WTC11 (cell line): Measurements from ENCODE around the gene ABTB2.

Experiments
- ATF1 ChIP-seq: sonication (generic); formaldehyde crosslinking; IDR thresholded peaks from 2 replicates; pipeline ENCODE4 v1.8.1; 2023; ENCODE audit warnings: mild to moderate bottlenecking, moderate library complexity, missing genetic modification reagents
- CBFB ChIP-seq: sonication (generic); formaldehyde crosslinking; IDR thresholded peaks from 2 replicates; pipeline ENCODE4 v1.8.1; 2022; ENCODE audit warnings: mild to moderate bottlenecking, low read depth, missing genetic modification reagents
- CREB1 ChIP-seq: sonication (generic); formaldehyde crosslinking; IDR thresholded peaks from 2 replicates; pipeline ENCODE4 v1.8.0; 2023; ENCODE audit warnings: mild to moderate bottlenecking, missing genetic modification reagents
- CREM ChIP-seq: sonication (generic); formaldehyde crosslinking; IDR thresholded peaks from 2 replicates; pipeline ENCODE4 v1.8.1; 2022; ENCODE audit warnings: mild to moderate bottlenecking, missing genetic modification reagents, moderate library complexity
- ESRRA ChIP-seq: sonication (generic); formaldehyde crosslinking; IDR thresholded peaks from 2 replicates; pipeline ENCODE4 v1.8.1; 2022; ENCODE audit warnings: mild to moderate bottlenecking, missing genetic modification reagents, borderline replicate concordance
- FOXJ3 ChIP-seq: sonication (generic); formaldehyde crosslinking; IDR thresholded peaks from 2 replicates; pipeline ENCODE4 v1.9.0; 2021; ENCODE audit warnings: missing genetic modification reagents, mild to moderate bottlenecking, borderline replicate concordance
- FOXP1 ChIP-seq: sonication (generic); formaldehyde crosslinking; IDR thresholded peaks from 2 replicates; pipeline ENCODE4 v1.8.0; 2022; ENCODE audit warnings: missing genetic modification reagents, mild to moderate bottlenecking, moderate library complexity, borderline replicate concordance
- GABPB1 ChIP-seq: sonication (generic); formaldehyde crosslinking; IDR thresholded peaks from 2 replicates; pipeline ENCODE4 v1.8.1; 2023; ENCODE audit warnings: mild to moderate bottlenecking, missing genetic modification reagents
- PRDM15 ChIP-seq: sonication (generic); formaldehyde crosslinking; IDR thresholded peaks from 2 replicates; pipeline ENCODE4 v1.8.0; 2022; ENCODE audit warnings: missing genetic modification reagents
- TF ChIP-seq, protein P1 (sequence below): fragments of 200-600 bp; IDR thresholded peaks from 2 replicates; pipeline ENCODE4 v1.8.0; 2022; ENCODE audit warnings: antibody characterized with exemption
- TF ChIP-seq, protein P2 (sequence below): sonication (generic); formaldehyde crosslinking; IDR thresholded peaks from 2 replicates; pipeline ENCODE4 v1.8.1; 2023; ENCODE audit warnings: mild to moderate bottlenecking, missing genetic modification reagents, moderate library complexity
- TF ChIP-seq, protein P3 (sequence below): sonication (generic); formaldehyde crosslinking; IDR thresholded peaks from 2 replicates; pipeline ENCODE4 v1.8.1; 2023; ENCODE audit warnings: mild to moderate bottlenecking, moderate library complexity, missing genetic modification reagents
- TF ChIP-seq, protein P4 (sequence below): sonication (generic); formaldehyde crosslinking; IDR thresholded peaks from 2 replicates; pipeline ENCODE4 v1.8.1; 2022; ENCODE audit warnings: missing genetic modification reagents, borderline replicate concordance
- TF ChIP-seq, protein P5 (sequence below): fragments of 250-450 bp; sonication (Bioruptor Pico); IDR thresholded peaks from 2 replicates; pipeline ENCODE4 v1.9.0; 2021; ENCODE audit warnings: mild to moderate bottlenecking, borderline replicate concordance

DNA sequence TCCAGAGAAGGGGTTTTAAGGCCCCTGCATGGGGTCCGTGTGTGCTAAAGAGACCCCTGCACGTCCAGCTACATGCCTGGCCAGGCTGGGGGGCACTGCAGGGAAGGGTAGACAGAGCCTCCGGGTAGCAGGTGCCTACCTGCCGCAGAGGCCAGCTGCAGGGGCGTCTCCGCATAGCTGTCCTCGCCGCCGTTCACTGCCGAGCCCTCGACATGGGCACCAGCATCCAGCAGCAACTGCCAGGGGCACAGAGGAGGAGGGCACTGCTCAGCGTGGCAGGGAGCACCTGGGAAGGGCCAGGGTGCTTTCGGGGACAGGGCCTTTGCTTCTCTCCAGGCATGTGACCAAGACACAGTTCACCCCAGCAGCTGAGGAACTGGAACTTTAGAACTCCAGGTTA is 192.7 kb downstream of the ABTB2 start:
- TF ChIP-seq, protein P1, sequence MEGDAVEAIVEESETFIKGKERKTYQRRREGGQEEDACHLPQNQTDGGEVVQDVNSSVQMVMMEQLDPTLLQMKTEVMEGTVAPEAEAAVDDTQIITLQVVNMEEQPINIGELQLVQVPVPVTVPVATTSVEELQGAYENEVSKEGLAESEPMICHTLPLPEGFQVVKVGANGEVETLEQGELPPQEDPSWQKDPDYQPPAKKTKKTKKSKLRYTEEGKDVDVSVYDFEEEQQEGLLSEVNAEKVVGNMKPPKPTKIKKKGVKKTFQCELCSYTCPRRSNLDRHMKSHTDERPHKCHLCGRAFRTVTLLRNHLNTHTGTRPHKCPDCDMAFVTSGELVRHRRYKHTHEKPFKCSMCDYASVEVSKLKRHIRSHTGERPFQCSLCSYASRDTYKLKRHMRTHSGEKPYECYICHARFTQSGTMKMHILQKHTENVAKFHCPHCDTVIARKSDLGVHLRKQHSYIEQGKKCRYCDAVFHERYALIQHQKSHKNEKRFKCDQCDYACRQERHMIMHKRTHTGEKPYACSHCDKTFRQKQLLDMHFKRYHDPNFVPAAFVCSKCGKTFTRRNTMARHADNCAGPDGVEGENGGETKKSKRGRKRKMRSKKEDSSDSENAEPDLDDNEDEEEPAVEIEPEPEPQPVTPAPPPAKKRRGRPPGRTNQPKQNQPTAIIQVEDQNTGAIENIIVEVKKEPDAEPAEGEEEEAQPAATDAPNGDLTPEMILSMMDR, result no peak
- TF ChIP-seq GABPB1 (CRISPR knock-in tag), result no peak
- TF ChIP-seq, protein P2, sequence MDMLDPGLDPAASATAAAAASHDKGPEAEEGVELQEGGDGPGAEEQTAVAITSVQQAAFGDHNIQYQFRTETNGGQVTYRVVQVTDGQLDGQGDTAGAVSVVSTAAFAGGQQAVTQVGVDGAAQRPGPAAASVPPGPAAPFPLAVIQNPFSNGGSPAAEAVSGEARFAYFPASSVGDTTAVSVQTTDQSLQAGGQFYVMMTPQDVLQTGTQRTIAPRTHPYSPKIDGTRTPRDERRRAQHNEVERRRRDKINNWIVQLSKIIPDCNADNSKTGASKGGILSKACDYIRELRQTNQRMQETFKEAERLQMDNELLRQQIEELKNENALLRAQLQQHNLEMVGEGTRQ (CRISPR knock-in tag), result no peak
- TF ChIP-seq, protein P3, sequence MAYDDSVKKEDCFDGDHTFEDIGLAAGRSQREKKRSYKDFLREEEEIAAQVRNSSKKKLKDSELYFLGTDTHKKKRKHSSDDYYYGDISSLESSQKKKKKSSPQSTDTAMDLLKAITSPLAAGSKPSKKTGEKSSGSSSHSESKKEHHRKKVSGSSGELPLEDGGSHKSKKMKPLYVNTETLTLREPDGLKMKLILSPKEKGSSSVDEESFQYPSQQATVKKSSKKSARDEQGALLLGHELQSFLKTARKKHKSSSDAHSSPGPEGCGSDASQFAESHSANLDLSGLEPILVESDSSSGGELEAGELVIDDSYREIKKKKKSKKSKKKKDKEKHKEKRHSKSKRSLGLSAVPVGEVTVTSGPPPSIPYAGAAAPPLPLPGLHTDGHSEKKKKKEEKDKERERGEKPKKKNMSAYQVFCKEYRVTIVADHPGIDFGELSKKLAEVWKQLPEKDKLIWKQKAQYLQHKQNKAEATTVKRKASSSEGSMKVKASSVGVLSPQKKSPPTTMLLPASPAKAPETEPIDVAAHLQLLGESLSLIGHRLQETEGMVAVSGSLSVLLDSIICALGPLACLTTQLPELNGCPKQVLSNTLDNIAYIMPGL (CRISPR knock-in tag), result no peak
- TF ChIP-seq CREB1 (CRISPR knock-in tag), result no peak
- no peak for TF ChIP-seq PRDM15 (CRISPR knock-in tag)
- no peak for TF ChIP-seq ATF1 (CRISPR knock-in tag)
- no peak for TF ChIP-seq CREM (CRISPR knock-in tag)
- no peak for TF ChIP-seq FOXP1
- no peak for TF ChIP-seq CBFB (CRISPR knock-in tag)
- TF ChIP-seq, protein P4, sequence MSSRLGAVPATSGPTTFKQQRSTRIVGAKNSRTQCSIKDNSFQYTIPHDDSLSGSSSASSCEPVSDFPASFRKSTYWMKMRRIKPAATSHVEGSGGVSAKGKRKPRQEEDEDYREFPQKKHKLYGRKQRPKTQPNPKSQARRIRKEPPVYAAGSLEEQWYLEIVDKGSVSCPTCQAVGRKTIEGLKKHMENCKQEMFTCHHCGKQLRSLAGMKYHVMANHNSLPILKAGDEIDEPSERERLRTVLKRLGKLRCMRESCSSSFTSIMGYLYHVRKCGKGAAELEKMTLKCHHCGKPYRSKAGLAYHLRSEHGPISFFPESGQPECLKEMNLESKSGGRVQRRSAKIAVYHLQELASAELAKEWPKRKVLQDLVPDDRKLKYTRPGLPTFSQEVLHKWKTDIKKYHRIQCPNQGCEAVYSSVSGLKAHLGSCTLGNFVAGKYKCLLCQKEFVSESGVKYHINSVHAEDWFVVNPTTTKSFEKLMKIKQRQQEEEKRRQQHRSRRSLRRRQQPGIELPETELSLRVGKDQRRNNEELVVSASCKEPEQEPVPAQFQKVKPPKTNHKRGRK (CRISPR knock-in tag), result no peak
- TF ChIP-seq FOXJ3 (CRISPR knock-in tag), result no peak
- TF ChIP-seq, protein P5, sequence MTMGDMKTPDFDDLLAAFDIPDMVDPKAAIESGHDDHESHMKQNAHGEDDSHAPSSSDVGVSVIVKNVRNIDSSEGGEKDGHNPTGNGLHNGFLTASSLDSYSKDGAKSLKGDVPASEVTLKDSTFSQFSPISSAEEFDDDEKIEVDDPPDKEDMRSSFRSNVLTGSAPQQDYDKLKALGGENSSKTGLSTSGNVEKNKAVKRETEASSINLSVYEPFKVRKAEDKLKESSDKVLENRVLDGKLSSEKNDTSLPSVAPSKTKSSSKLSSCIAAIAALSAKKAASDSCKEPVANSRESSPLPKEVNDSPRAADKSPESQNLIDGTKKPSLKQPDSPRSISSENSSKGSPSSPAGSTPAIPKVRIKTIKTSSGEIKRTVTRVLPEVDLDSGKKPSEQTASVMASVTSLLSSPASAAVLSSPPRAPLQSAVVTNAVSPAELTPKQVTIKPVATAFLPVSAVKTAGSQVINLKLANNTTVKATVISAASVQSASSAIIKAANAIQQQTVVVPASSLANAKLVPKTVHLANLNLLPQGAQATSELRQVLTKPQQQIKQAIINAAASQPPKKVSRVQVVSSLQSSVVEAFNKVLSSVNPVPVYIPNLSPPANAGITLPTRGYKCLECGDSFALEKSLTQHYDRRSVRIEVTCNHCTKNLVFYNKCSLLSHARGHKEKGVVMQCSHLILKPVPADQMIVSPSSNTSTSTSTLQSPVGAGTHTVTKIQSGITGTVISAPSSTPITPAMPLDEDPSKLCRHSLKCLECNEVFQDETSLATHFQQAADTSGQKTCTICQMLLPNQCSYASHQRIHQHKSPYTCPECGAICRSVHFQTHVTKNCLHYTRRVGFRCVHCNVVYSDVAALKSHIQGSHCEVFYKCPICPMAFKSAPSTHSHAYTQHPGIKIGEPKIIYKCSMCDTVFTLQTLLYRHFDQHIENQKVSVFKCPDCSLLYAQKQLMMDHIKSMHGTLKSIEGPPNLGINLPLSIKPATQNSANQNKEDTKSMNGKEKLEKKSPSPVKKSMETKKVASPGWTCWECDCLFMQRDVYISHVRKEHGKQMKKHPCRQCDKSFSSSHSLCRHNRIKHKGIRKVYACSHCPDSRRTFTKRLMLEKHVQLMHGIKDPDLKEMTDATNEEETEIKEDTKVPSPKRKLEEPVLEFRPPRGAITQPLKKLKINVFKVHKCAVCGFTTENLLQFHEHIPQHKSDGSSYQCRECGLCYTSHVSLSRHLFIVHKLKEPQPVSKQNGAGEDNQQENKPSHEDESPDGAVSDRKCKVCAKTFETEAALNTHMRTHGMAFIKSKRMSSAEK (CRISPR knock-in tag), result no peak
- no peak for TF ChIP-seq ESRRA (CRISPR knock-in tag)
